ENCODE measurements around the gene ART1. TPM values are rescaled to one million over a fixed set of nuclear protein-coding genes. Genes with fewer than 3 reads are reported as not detected.
"Not testable (repeated sequence)": the region's sequence is repeated elsewhere in the genome, so short reads cannot be mapped to it uniquely, and the experiment has no call there.

Gene ART1, protein sequence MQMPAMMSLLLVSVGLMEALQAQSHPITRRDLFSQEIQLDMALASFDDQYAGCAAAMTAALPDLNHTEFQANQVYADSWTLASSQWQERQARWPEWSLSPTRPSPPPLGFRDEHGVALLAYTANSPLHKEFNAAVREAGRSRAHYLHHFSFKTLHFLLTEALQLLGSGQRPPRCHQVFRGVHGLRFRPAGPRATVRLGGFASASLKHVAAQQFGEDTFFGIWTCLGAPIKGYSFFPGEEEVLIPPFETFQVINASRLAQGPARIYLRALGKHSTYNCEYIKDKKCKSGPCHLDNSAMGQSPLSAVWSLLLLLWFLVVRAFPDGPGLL
- 0.38 TPM for polyA plus RNA-seq (ENCODE audit: insufficient read length)
- long read RNA-seq, donor 1, result 0 reads
- long read RNA-seq, donor 2, result 0 reads
- long read RNA-seq, donor 3, result 0 reads
- long read RNA-seq, donor 4, result 0 reads
- long read RNA-seq, donor 5, result 0 reads
- long read RNA-seq, donor 6, result 0 reads
- long read RNA-seq, donor 7, result 0 reads
- long read RNA-seq, donor 8, result 0 reads

GRCh38 chr11:3644817-3645235 lies at the start of gene ART1:
Gene ART1 (plus strand): TSS chr11:3645128. CDS start chr11:3659214, 14,086 bp downstream.
- no peak for DNase-seq

DNA sequence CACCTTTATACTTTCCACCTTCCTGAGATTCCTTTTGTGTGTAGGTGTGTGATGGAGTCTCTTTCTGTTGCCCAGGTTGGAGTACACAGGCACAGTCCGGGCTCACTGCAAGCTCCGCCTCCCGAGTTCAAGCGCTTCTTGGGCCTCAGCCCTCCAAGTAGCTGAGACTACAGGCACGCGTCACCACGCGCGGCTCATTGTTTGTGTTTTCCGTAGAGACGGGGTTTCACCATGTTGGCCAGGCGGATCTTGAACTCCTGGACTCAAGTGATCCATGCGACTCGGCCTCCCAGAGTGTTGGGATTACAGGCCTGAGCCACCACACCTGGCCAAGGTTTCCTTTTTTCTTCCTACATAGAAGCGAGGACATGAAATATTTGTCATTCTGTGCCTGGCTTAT lies 47.2 kb upstream of the ART1 start:
- DNase-seq, result not testable (repeated sequence)

DNA sequence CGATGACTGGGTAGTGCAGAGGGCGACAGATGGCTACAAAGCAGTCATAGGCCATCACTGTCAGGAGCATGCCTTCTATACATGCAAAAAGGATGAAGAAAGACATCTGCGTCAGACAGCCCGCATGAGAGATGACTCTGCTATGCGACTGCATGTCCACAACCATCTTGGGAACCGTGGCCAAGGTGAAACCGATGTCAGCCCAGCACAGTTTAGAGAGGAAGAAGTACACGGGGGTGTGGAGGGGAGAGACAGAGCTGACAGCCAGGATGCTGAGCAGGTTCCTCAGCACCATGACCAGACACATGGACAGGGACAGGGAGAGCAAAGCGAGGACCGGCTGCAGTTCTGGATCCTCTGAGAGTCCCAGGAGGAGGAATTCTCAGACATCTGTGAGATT lies 44.7 kb upstream of the ART1 start:
- DNase-seq, result not testable (repeated sequence)

DNA sequence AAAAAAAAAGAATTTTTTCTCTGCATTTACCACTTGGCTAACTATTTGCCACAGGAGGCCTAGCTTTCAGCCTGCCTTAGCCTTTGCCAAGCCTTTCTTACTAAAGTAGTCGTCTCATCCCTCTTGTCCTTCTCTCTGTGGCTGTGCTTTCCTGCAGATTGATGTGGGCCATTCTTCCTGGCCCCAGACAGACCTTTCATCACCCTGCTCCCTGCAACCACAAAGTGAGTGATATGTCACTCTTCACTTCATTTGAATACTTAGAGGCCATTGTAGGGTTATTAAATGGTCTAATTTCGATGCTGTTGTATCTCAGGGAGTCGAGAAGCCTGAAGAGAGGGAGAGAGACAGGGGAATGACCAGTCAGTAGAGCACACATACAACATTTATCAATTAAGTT lies 40.8 kb upstream of the ART1 start:
- no peak for DNase-seq

DNA sequence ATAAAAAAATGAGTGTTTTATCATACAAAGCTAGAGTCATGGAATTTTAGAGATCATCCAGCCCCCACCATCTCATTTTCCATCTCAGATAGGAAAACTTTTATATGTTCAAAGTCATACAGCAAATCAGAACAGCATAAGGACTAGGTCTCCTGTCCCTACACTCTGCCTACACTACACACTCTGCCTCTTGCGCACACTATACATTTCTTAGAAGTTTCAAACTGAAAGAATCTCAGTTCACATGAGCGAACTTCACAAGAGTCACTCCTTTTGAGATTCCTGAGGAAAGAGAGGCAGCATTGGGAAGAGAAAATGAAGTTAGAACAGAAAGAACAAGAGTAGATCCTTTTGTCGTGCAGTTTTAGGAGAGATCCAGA lies 39.7 kb upstream of the ART1 start:
- no peak for DNase-seq

GRCh38 chr11:3605771-3606203 lies 39.1 kb upstream of the ART1 start:
- no peak for DNase-seq

DNA sequence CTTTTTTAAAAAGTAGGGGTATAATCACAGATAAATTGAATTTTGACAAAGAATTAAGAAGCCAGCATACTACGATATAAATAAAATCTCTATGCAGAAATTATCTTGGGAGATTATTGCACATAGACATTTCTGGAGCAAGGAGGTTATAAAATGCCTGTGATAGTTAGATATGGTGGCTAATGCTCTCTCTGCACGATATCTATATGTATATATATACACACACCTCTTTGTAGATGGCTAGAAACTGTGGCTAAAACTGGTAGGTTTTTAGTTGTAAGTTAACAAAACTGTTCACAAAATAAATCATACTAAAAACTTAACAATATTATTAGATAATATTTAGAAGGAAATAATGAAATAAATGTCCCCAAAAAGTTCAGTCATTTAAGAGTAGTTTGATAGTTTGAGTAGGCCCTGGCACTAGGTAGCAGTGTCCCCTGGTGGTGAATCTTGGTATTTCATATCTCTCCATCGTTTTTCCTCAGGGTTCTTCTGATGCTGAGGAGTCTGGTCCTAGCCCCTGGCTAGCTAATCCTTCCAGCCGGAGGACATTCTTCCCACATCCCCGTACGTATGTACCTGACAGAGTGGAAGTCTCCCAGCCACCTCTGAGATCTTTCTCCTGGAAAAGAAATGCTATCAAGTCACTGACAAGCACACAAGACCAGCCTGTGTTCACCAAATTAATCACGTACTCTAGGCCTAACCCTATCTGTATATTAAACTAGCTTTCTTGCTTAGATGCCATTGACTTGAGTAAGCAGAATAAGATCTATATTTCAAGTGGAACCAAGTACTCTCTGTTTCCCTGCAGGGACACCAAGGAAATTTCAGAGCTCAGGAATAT lies 35.3 kb upstream of the ART1 start:
- DNase-seq, result peak; percentile 50

GRCh38 chr11:3610846-3611245 lies 34.1 kb upstream of the ART1 start:
- no peak for DNase-seq

GRCh38 chr11:3611976-3612678 lies 32.8 kb upstream of the ART1 start:
- no peak for DNase-seq

DNA sequence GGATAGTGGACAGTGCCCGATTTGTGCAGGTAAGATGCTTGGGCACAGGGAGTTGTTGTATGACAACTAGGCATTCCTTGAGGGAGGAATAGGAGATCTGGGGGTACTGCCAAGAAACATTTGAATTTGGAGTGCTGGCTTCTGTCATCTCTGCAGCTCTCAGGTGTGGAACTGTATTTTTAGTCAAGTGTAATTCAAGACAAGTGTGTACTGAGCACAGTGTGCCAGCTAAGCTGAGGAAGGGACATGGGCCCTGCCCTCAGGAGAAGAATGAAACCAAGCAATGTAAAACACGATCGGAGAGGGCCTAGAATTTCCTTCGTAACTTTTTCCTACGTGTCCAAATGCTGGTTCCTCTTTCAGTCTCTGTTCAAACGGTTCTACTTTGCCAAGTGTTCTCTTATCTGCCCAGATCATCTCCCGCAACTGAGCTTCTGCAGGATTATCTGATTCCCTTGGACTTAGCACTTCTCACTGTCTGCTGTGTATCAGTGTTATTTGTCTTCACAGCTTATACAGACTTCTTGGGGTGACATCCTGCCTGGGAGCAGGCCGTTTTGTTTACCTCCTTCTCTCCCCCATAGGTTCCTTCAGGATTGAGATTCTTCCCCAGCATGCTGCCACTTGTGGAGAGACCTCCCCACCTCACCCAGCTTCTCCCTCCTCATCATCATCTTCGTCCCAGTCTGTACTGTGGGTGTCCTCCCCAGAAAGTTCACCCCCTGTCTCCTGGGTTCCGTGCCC lies 30.8 kb upstream of the ART1 start:
- no peak for DNase-seq

DNA sequence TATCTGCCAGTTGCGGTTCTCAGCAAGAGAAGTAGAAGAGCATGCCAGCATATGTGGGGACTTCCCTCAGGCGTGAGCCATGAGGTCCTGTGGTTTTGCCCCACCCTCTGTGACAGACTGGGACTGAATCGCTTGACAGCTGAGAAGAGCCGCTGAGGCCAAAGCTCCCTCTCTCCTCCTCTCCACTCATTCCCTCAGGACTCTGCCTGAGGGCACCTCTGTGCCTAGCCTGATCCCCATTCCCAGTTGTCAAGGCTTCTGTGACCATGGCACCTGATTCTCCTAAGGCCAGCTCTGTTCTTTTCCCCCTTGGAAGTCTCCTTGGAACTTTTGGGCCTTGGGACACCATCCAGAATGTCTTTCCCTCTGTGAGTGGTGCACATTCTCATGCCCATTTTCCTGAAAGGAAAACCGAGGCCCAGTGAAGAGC lies 30.2 kb upstream of the ART1 start:
- DNase-seq, result no peak

- no peak for DNase-seq
These were observed 28.9 kb upstream of the ART1 start for GRCh38 chr11:3615998-3616397.

DNA sequence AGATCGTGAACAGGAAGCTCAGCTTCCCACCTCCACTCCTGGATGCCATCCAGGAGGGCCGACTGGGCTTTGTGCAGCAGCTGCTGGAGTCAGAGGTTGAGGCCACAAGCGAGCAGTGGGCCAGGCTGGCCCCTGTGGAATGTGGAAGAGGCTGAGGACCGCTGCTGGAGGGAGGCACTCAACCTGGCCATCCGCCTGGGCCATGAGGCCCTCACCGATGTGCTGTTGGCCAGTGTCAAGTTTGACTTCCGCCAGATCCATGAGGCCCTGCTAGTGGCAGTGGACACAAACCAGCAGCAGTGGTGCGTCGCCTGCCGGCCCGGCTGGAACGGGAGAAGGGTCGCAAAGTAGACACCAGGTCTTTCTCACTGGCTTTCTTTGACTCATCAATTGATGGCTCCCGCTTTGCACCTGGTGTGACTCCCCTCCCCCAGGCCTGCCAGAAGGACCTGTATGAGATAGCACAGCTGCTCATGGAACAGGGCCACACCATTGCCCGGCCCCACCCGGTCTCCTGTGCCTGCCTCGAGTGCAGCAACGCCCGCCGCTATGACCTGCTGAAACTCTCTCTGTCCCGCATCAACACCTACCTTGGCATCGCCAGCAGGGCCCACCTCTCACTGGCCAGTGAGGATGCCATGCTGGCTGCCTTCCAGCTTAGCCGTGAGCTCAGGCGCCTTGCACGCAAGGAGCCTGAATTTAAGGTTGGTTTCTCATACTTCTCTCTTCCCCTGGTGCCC lies 28.0 kb upstream of the ART1 start:
- DNase-seq, result no peak

DNA sequence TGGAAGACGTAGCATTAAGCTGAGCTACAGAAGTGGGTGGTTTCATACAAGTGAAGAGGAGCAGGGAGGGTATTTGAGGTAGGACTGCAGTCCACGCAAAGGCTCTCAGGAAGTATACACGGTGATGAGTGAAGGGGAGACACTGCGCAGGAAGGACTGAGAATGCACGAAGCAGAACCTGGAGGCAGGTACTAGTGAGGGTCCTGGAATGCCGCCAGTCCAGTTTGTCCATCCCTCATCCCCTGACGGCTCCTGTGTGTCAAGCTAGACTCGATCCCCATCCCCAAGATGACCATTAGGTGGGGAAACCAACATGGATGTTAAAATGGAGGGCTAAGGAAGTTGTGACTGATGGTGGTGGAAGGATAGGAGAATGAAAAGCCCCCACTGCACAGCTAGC lies 26.9 kb upstream of the ART1 start:
- no peak for DNase-seq

DNA sequence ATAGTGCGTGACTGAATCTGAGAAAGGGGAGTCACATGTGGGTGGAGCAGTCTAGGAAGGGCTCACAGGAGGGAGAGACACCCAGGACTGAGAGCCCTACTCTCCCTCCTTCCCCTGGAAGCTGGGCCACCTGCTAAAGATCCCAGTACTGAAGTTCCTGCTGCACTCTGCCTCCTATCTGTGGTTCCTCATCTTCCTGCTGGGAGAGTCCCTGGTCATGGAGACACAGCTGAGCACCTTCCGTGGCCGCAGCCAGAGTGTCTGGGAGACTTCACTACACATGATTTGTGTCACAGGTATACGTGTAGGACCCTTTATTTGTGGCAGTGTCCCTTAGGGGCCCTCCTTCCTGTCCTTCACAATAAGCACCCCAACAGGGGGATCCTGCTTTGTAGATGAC lies 22.4 kb upstream of the ART1 start:
- DNase-seq, result no peak

GRCh38 chr11:3623121-3623520 lies 21.8 kb upstream of the ART1 start:
- DNase-seq, result no peak

GRCh38 chr11:3623767-3624458 lies 21.0 kb upstream of the ART1 start:
- DNase-seq, result no peak

DNA sequence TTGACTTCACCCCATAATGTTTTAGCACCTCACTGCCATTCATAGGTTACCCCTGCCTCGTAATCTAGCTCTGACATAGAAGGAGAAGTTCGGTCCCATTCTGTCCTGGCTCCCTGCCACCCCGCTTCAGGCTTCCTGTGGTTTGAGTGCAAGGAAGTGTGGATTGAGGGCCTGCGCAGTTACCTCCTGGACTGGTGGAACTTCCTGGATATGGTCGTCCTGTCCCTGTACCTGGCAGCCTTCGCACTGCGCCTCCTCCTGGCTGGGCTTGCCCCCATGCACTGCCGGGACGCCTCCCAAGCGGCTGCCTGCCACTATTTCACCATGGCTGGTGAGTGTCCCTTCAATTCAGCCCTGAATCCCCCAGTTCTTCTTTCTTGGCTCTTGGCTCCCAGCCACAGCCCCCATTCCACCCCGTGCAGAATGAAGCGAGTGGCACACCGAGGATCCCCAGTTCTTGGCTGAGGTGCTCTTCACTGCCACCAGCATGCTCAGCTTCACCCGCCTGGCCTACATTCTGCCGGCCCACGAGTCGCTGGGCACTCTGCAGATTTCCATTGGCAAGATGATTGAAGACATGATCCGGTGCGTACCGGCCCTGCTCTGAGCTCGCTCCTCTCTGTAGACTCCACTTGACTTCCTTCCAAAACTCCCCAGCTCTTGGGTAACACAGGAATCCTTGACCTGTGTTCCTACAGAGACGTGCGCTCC lies 18.5 kb upstream of the ART1 start:
- no peak for DNase-seq

DNA sequence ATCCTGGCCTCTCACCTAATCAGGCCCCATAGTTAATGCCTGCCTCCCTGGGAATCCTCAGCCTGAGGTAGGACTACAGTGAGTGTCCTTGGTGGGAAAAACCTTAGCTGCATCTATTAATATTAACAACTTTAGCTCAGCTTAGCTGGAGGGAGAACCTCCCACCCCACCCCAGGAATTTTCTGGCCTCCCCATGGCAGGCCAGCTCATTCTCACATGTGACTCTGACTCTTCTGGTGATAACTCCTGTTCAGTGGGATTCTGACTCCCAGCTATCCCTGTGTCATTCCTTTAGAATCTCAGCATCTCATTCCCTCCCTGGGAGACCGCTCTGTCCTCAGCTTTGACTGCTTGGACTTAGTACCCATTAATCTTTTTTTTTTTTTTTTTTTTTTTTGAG lies 17.6 kb upstream of the ART1 start:
- no peak for DNase-seq

DNA sequence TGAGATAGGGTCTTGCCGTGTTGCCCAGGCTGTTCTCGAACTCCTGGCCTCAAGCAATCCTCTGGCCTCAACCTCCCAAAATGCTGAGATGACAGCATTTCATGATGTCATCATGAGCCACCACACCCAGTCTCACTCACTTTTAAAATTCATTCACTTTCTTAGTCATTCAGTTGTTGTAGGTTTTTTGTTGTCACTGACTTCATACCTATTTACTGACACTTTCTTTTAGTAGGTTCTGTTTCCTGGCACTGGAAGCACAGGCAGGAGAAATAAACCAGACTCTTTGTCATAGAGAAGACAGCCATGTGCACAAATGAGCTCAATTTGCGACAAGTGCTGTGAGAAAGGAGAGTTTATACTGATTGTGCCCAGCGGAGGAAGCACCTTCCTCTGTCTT lies 13.6 kb upstream of the ART1 start:
- no peak for DNase-seq

Data from left kidney (tissue), 8 donors.